CD4-positive, alpha-beta T cell treated with Interleukin-10 for 1 hour (primary cell): ENCODE data around the gene OVCH1.

Experiments
- DNase-seq: peaks from one replicate; pipeline ENCODE4 v3.0.0-alpha.2; 2020

Gene OVCH1

DNA sequence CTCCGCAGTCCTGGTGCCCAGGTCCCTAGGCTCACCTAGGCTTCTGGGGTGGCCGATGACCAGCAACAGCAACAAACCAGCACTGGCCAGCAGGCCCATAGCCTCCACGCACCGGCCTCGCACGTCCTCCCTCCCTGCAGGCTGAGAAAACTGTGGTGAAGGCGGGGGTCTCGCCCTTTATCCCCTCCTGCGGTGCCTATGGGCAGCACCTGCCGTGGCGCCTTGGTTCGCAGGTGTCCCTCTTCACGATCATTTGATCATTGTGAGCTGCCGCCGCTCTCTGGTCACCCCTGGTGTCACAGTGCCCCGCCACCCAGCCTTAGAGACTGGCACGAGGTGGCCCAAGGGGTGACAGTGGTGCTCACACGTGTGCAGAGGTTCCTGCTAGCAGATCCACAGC is at the start of gene OVCH1:
OVCH1 (minus strand) TSS at position 99 of the 400 bp plus-strand sequence; CDS start at position 99, 0 bp downstream.
- no peak for DNase-seq

GRCh38 chr12:29547151-29547632 is 49.7 kb upstream of the OVCH1 start:
- DNase-seq: no peak

- no peak for DNase-seq
Measured at GRCh38 chr12:29546000-29546399, 48.5 kb upstream of the OVCH1 start.

DNA sequence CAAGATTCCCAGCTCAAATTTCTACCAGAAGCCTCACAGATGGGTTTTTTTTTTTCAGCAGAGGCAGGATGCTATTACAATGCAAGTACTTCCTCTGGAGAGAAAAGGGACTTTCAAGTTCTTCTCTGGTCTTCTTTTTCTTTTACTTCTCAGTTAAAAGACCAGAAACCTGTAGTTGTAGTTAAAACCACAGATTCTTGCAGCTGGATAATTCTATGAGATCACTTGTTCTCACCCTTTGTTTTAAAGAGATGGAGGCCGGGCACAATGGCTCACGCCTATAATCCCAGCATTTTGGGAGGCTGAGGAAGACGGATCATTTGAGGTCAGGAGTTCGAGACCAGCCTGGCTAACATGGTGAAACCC is 47.6 kb upstream of the OVCH1 start:
- DNase-seq: no peak

DNA sequence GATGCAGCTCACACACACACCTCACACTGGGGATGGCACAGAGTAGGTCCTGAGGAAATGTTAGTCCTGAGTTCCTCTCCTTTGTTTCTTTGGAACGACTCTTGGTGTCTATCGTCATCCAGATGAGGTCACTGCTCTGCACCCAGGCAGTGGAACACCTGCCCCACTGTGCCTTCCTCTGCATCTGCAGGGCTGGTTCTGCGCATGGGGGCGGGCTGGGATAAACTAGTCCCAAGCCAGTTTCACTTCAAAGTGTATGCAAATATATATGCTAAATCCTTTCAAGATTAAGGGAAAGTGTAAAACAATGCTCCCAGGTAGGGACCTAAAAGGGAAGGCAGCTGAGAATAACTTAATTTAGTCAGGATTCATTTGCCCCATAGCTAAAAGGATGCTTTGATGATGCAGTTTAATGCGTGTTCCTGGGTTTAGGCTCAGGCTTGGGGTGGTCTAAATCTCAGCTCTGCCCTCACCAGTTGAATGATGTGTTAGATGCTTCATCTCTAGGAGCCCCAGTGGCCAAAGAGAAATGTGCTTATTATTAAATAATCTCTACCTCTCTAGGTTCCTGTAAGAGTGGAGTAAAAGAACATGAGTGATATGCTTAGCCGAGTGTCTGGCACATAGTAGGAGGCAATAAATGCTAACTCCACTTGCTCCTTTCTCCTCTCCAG is 47.1 kb upstream of the OVCH1 start:
- no peak for DNase-seq

DNA sequence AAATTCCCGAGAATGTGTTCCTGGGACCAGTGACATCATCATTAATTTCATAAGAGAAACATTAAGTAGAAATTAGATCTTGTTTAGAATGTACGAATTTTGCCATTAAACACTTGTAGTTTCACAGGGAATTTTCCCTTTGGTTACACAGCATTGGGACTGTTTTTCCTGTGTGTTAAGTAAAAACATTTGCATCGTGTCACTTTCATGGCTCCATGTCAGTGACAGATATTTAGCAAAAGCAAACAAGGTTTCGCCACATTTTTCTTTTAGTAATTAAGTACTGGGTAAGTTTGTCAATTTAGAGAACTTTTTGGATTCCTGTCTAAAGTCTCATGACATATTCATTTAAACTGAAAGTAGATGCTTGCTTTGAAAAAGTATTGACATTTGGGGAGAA is 45.5 kb upstream of the OVCH1 start:
- DNase-seq: no peak

- no peak for DNase-seq
Measured at GRCh38 chr12:29537298-29537697, 39.8 kb upstream of the OVCH1 start.

- no peak for DNase-seq
Measured at GRCh38 chr12:29534935-29535334, 37.4 kb upstream of the OVCH1 start.

GRCh38 chr12:29533815-29534489 is 36.5 kb upstream of the OVCH1 start:
- DNase-seq: no peak

DNA sequence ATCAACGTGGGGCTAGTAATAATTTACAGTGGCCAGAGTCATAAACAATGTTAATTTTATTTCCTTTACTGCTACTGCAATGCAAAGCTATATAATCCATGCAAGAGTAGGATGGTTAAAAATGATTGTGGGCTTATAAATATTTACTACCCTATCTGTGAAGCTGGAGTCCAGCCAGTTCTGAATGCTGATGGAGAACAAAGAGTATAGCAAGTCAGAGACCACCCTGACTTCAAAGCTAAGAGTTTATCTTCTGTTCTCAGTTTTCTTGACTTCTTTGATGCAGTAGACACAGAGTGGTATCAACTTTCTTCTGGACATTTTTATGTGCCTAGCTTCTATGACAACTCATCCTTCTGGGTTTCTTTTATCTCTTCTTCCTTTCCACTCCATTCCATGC is 34.0 kb upstream of the OVCH1 start:
- no peak for DNase-seq

- no peak for DNase-seq
Measured at GRCh38 chr12:29530436-29530835, 33.0 kb upstream of the OVCH1 start.

DNA sequence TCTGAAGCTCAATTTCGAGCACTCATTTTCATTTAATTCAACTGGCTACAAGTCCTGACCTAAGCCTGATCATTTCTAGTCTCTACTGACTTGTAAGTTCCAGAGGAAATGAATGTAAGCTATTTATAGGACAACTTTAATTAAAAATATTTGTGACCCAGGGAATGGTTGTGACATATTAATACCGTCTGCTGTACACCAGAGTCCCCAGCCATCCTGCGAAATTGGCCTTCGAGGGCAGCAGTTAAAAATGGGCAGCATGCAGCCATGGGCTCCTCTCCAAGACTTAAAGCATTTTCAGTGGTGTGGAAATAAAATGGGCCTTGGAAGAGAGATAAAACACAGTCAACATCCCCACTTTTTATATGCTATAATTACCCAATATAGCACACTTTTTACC is 30.7 kb upstream of the OVCH1 start:
- no peak for DNase-seq

DNA sequence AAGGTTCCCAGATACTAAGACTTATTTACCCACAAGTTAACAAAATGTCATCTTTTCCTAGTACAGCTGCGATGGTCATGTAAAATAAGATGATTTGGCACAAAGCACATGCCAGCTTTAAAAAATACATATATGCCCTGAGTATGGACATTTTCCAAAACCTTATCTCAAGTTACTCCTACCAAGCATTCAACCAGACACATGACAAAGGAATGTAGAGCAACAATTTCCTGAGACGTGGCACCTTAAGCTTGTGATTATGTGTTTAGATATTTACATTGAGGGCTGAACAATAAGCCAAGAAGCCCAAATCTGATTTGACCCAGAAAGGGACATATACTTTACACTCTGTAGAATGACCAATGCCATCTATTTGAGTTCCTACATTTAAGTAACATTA is 24.5 kb upstream of the OVCH1 start:
- DNase-seq: no peak

GRCh38 chr12:29519585-29520182 is 22.2 kb upstream of the OVCH1 start:
- DNase-seq: peak; percentile 37

- no peak for DNase-seq
Measured at GRCh38 chr12:29518407-29518806, 20.9 kb upstream of the OVCH1 start.

DNA sequence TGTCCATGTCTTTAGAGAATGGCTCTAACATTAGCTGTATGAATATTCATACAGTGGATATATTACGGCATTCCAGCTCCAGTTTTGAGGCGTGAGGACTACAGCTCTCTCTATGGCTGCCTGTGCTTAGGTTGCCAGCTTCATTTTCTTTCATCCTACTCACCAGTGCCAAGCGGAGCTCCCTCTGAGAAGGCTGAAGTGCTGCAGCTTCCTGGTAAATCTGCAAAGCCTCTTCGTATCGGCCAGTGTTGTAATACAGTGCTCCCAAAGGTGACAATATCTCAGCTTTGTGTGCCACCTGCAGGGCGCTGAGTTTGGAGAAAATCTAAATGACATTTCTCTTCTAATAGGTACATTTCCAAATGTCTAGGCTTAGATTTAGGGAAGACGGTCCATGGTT is 19.8 kb upstream of the OVCH1 start:
- no peak for DNase-seq

DNA sequence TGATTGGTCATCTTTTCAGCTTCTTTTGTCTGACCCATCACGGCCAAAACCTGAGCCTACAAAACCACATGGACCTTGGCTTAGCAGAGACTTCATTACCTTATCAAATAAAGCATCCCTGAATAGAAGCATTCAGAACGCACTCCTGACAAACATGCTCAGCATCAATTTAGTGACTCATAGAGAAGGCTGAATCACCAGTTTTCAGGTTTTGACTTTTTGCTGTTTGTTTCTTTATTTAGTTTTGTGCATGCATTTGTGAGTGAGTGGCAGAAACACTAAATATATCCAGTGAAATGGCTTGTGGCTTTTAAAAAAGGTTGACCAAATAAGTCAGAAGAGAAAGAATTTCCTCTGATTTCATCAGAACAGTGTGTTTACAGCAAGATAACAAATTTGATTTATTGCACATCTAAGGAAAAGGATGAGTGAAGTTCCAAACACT is 19.0 kb upstream of the OVCH1 start:
- no peak for DNase-seq

GRCh38 chr12:29510591-29511185 is 13.2 kb upstream of the OVCH1 start:
- no peak for DNase-seq

DNA sequence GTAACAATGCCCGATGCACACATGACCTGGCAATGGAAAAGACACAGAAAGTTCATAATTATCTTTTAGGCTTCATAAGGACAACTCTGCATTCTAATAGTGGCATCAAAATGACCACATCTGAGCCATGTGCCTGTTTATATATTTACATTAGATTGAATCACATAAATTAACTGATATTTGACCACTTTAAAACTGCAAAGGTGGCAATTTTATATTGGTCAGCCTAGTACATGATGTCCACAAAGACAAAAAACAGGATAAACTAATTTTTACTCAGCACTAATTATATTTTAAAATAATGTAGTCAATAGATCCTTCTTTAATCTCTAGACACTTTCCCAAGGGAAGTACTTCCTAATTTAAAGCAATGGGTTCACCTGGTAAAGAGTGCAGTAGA is 12.0 kb upstream of the OVCH1 start:
- DNase-seq: no peak

DNA sequence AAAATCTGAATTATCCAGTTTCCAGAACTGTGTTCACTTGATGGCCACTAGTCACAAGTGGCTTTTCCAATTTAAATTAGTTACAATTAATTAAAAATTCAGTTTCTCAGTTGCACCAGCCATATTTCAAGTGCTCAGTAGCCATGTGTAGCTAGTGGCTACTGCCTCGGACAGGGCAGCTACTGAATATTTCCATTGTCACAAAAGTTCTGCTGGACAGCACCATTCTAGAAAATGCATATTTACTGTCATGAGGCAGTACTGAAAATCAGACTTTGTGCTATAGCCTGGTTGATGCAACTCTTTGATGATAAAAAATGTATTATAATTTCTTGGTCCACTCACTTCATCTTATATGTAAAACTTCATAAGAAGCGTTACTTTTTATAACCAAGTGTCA is 11.5 kb upstream of the OVCH1 start:
- DNase-seq: no peak

GRCh38 chr12:29505122-29505521 is 7.6 kb upstream of the OVCH1 start:
- no peak for DNase-seq

DNA sequence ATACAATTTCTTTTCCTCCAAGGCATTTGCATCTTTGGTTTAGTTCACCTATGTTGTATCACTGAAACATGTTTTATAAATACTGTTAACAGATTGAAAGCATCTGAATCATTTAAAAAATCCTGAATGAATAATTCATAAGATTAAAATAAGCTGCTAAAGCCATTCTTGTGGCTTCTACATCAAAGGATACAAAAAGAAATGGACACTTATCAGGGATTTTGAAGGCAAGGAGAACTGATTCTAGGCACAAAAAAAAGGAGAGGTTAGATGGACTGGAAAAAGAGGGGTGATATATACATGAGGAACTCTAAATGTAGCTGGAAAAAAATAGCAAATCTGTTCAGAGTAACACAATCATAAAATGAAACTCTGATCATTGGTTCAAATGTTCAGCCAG is 5.8 kb upstream of the OVCH1 start:
- no peak for DNase-seq

GRCh38 chr12:29499235-29499634 is 1.7 kb upstream of the OVCH1 start:
- DNase-seq: no peak

- no peak for DNase-seq
Measured at GRCh38 chr12:29492891-29493290, 4.6 kb downstream of the OVCH1 start.
